ENCODE data around the gene ZFYVE19. TPM values are rescaled to one million over a fixed set of nuclear protein-coding genes. Genes with fewer than 3 reads are reported as not detected.

ZFYVE19 gene
- total and polyA plus RNA-seq, 8 donors: 23.6 to 32.3 (median 29.7) TPM

- Histone ChIP-seq H3K9me3 (no peaks in the 10 kb centered on the region), H3K27me3 (no peaks in the 10 kb centered on the region), H3K4me1 (peaks cover 18 to 65% of the 10 kb centered on the region in 2 donors), H3K36me3 (peaks cover 0 to 51% of the 10 kb centered on the region in 2 donors), H3K27ac (no peak overlapping the region), H3K4me3 (no peak overlapping the region)
- intact Hi-C loops (cut with DNase I): no loop called here
- DNase-seq: no peak
- TF ChIP-seq CTCF (IDR thresholded peaks at IDR 0.05): no peak
- ATAC-seq: no peak
Measured at GRCh38 chr15:40767838-40768500, 38.9 kb upstream of the ZFYVE19 start.

GRCh38 chr15:40768521-40769273 is 38.2 kb upstream of the ZFYVE19 start:
- Histone ChIP-seq H3K4me1 (peaks cover 15 to 58% of the 10 kb centered on the region in 2 donors), H3K27ac (peak overlapping the region; percentile 39 to 53), H3K9me3 (no peaks in the 10 kb centered on the region), H3K4me3 (peak overlapping the region in 1 of 2 donors; percentile 17), H3K36me3 (peaks cover 0 to 58% of the 10 kb centered on the region in 2 donors), H3K27me3 (no peaks in the 10 kb centered on the region)
- intact Hi-C loops (cut with DNase I): no loop called here
- DNase-seq (peak in 1 of 4 donors; percentile 79), ATAC-seq (no peak)
- no peak for TF ChIP-seq CTCF (IDR thresholded peaks at IDR 0.05)

GRCh38 chr15:40769274-40770146 is 37.4 kb upstream of the ZFYVE19 start, which contains the start of gene C15orf62:
Gene C15orf62 (plus strand): TSS chr15:40769980. CDS start chr15:40770496, 516 bp downstream.
- DNase-seq (peak in 3 of 4 donors; percentile 36 to 86 (median 63)), ATAC-seq (peak; percentile 64)
- TF ChIP-seq CTCF (IDR thresholded peaks at IDR 0.05): no peak
- peaks cover 0 to 66% of the 10 kb centered on the region in 2 donors for H3K36me3 ChIP-seq
- no peaks in the 10 kb centered on the region for H3K9me3 ChIP-seq
- H3K4me3 ChIP-seq: peak within 1 kb of the TSS in 1 of 2 donors; percentile 17
- intact Hi-C loops (cut with DNase I): no loop called here
- peak within 1 kb of the TSS; percentile 39 to 53 for H3K27ac ChIP-seq
- H3K4me1 ChIP-seq: peaks cover 15 to 50% of the 10 kb centered on the region in 2 donors
- H3K27me3 ChIP-seq: no peaks in the 10 kb centered on the region

- no peaks in the 10 kb centered on the region for H3K9me3 ChIP-seq
- peak overlapping the region; percentile 39 to 53 for H3K27ac ChIP-seq
- peak; percentile 11 for ATAC-seq
- no peak for DNase-seq
- TF ChIP-seq CTCF (IDR thresholded peaks at IDR 0.05): no peak
- peaks cover 15 to 43% of the 10 kb centered on the region in 2 donors for H3K4me1 ChIP-seq
- H3K27me3 ChIP-seq: no peaks in the 10 kb centered on the region
- intact Hi-C loops (cut with DNase I): no loop called here
- H3K4me3 ChIP-seq: peak overlapping the region in 1 of 2 donors; percentile 17
- H3K36me3 ChIP-seq: peaks cover 0 to 73% of the 10 kb centered on the region in 2 donors
Measured at GRCh38 chr15:40770147-40770721, 36.7 kb upstream of the ZFYVE19 start.
